HepG2 (cell line): Measurements from ENCODE around the gene NME4. TPM values are rescaled to one million over a fixed set of nuclear protein-coding genes. Genes with fewer than 3 reads are reported as not detected.

Experiments
- ADNP ChIP-seq: sonication (generic); formaldehyde crosslinking; IDR thresholded peaks from 2 replicates; pipeline ENCODE4 v1.4.0; 2020; ENCODE audit warnings: missing genetic modification reagents
- ARHGAP35 ChIP-seq: sonication (generic); formaldehyde crosslinking; IDR thresholded peaks from 2 replicates; pipeline ENCODE4 v1.9.0; 2022; ENCODE audit warnings: mild to moderate bottlenecking, inconsistent platforms, moderate library complexity, missing genetic modification reagents, borderline replicate concordance
- GZF1 ChIP-seq: sonication (generic); formaldehyde crosslinking; IDR thresholded peaks from 2 replicates; pipeline ENCODE4 v1.5.1; 2020; ENCODE audit warnings: mild to moderate bottlenecking, missing genetic modification reagents
- HNF4A ChIP-seq: sonication (generic); formaldehyde crosslinking; IDR thresholded peaks from 2 replicates; pipeline ENCODE4 v1.4.0; 2020; ENCODE audit warnings: missing genetic modification reagents
- KDM5B ChIP-seq: sonication (generic); formaldehyde crosslinking; IDR thresholded peaks from 2 replicates; pipeline ENCODE4 v1.4.0; 2020; ENCODE audit warnings: missing genetic modification reagents, mild to moderate bottlenecking, borderline replicate concordance
- MAFG ChIP-seq: sonication (generic); formaldehyde crosslinking; IDR thresholded peaks from 2 replicates; pipeline ENCODE4 v1.5.1; 2020; ENCODE audit warnings: mild to moderate bottlenecking, missing genetic modification reagents
- MED13 ChIP-seq: sonication (generic); formaldehyde crosslinking; IDR thresholded peaks from 2 replicates; pipeline ENCODE4 v1.5.0; 2020; ENCODE audit warnings: missing genetic modification reagents
- MXD4 ChIP-seq: IDR thresholded peaks from 2 replicates; pipeline ENCODE4 v1.6.1; 2016; ENCODE audit warnings: mild to moderate bottlenecking, missing biosample characterization, missing genetic modification reagents
- NBN ChIP-seq: fragments of 450-650 bp; conservative IDR thresholded peaks from 2 replicates; pipeline ENCODE4 v1.6.1; 2017
- RBM39 ChIP-seq: fragments of 200-400 bp; formaldehyde crosslinking; IDR thresholded peaks from one replicate; pipeline ENCODE4 v1.6.1; 2018; ENCODE audit warnings: antibody characterized with exemption, mild to moderate bottlenecking, low read depth, low read length; ENCODE audit not compliant: poor library complexity, severe bottlenecking
- REL ChIP-seq: sonication (generic); formaldehyde crosslinking; conservative IDR thresholded peaks from 2 replicates; pipeline ENCODE4 v1.8.0; 2022; ENCODE audit warnings: mild to moderate bottlenecking, missing genetic modification reagents, moderate library complexity
- REXO4 ChIP-seq: sonication (generic); formaldehyde crosslinking; IDR thresholded peaks from 2 replicates; pipeline ENCODE4 v1.8.0; 2022; ENCODE audit warnings: missing genetic modification reagents, mild to moderate bottlenecking, borderline replicate concordance
- SALL1 ChIP-seq: sonication (generic); formaldehyde crosslinking; IDR thresholded peaks from 2 replicates; pipeline ENCODE4 v1.8.0; 2022; ENCODE audit warnings: mild to moderate bottlenecking, missing genetic modification reagents
- SATB2 ChIP-seq: sonication (generic); formaldehyde crosslinking; IDR thresholded peaks from 2 replicates; pipeline ENCODE4 v1.5.0; 2020; ENCODE audit warnings: missing genetic modification reagents
- SIX4 ChIP-seq: sonication (generic); formaldehyde crosslinking; IDR thresholded peaks from 2 replicates; pipeline ENCODE4 v1.4.0; 2020; ENCODE audit warnings: missing genetic modification reagents
- SMAD1 ChIP-seq: sonication (generic); formaldehyde crosslinking; IDR thresholded peaks from 2 replicates; pipeline ENCODE4 v1.4.0; 2020; ENCODE audit warnings: missing genetic modification reagents, low read depth, mild to moderate bottlenecking, borderline replicate concordance
- SMARCC2 ChIP-seq: fragments of 450-650 bp; IDR thresholded peaks from 2 replicates; pipeline ENCODE4 v1.6.1; 2017; ENCODE audit warnings: antibody characterized with exemption, mild to moderate bottlenecking
- SP4 ChIP-seq: sonication (generic); formaldehyde crosslinking; IDR thresholded peaks from 2 replicates; pipeline ENCODE4 v1.8.1; 2023; ENCODE audit warnings: mild to moderate bottlenecking, missing genetic modification reagents
- TEAD2 ChIP-seq: sonication (generic); formaldehyde crosslinking; IDR thresholded peaks from 2 replicates; pipeline ENCODE4 v1.9.0; 2021; ENCODE audit warnings: missing genetic modification reagents
- ZBTB3 ChIP-seq: sonication (generic); formaldehyde crosslinking; IDR thresholded peaks from 2 replicates; pipeline ENCODE4 v1.4.0; 2020; ENCODE audit warnings: low read depth, mild to moderate bottlenecking, moderate library complexity, missing genetic modification reagents, borderline replicate concordance
- ZBTB37 ChIP-seq: sonication (generic); formaldehyde crosslinking; IDR thresholded peaks from 2 replicates; pipeline ENCODE4 v1.4.0; 2020; ENCODE audit warnings: mild to moderate bottlenecking, missing genetic modification reagents
- ZBTB38 ChIP-seq: sonication (generic); formaldehyde crosslinking; IDR thresholded peaks from 2 replicates; pipeline ENCODE4 v1.5.1; 2020; ENCODE audit warnings: mild to moderate bottlenecking, missing genetic modification reagents
- ZFP82 ChIP-seq: sonication (generic); formaldehyde crosslinking; IDR thresholded peaks from 2 replicates; pipeline ENCODE4 v1.5.1; 2020; ENCODE audit warnings: mild to moderate bottlenecking, missing genetic modification reagents, borderline replicate concordance
- ZFP90 ChIP-seq: sonication (generic); formaldehyde crosslinking; IDR thresholded peaks from 2 replicates; pipeline ENCODE4 v1.8.0; 2022; ENCODE audit warnings: missing genetic modification reagents, mild to moderate bottlenecking, inconsistent platforms, borderline replicate concordance
- ZFX ChIP-seq: sonication (generic); formaldehyde crosslinking; IDR thresholded peaks from 2 replicates; pipeline ENCODE4 v1.4.0; 2020; ENCODE audit warnings: mild to moderate bottlenecking, low read depth, missing genetic modification reagents, moderate library complexity
- ZKSCAN5 ChIP-seq: sonication (generic); formaldehyde crosslinking; IDR thresholded peaks from 2 replicates; pipeline ENCODE4 v1.5.1; 2020; ENCODE audit warnings: mild to moderate bottlenecking, missing genetic modification reagents
- ZMYM3 ChIP-seq: sonication (generic); formaldehyde crosslinking; IDR thresholded peaks from 2 replicates; pipeline ENCODE4 v1.5.1; 2020; ENCODE audit warnings: mild to moderate bottlenecking, missing genetic modification reagents
- ZNF558 ChIP-seq: sonication (generic); formaldehyde crosslinking; IDR thresholded peaks from 2 replicates; pipeline ENCODE4 v1.9.0; 2022; ENCODE audit warnings: mild to moderate bottlenecking, missing genetic modification reagents, borderline replicate concordance
- ZNF740 ChIP-seq: sonication (generic); formaldehyde crosslinking; IDR thresholded peaks from 2 replicates; pipeline ENCODE4 v1.4.0; 2020; ENCODE audit warnings: missing genetic modification reagents
- ZNF747 ChIP-seq: sonication (generic); formaldehyde crosslinking; IDR thresholded peaks from 2 replicates; pipeline ENCODE4 v1.8.1; 2023; ENCODE audit warnings: missing genetic modification reagents, mild to moderate bottlenecking, borderline replicate concordance
- ZNF816 ChIP-seq: sonication (generic); formaldehyde crosslinking; IDR thresholded peaks from 2 replicates; pipeline ENCODE4 v1.8.0; 2022; ENCODE audit warnings: missing genetic modification reagents, mild to moderate bottlenecking, borderline replicate concordance
- polyA plus RNA-seq, 8 experiments: library from polyadenylated mRNA; depleted of rRNA in 3 of 8; stranded (reverse) in 7 of 8; unstranded in 1 of 8; fragments of >200 nt; fragmentation: Illumina TruSeq in 4 of 8; extraction: Trizol in 4 of 8; gene quantifications; 2 replicates each; pipeline versions ENCODE4 v1.2.1 to v1.2.3, GENCODE V29; 2011 to 2016; ENCODE audit warnings: low read depth in 4 of 8, missing spikeins in 1 of 8, mixed read lengths in 1 of 8; ENCODE audit not compliant: insufficient read depth in 1 of 8
- total RNA-seq, 5 experiments: library from RNA; depleted of rRNA; stranded (reverse); fragments of >200 nt; fragmentation: Illumina TruSeq; extraction: Trizol; gene quantifications; 2 replicates each; pipeline ENCODE4 v1.2.3, GENCODE V29; 2016; ENCODE audit warnings: low read depth in 1 of 5
- TF ChIP-seq, protein P1 (sequence below): IDR thresholded peaks from 2 replicates; pipeline ENCODE4 v1.6.1; 2016; ENCODE audit warnings: mild to moderate bottlenecking, missing biosample characterization, missing genetic modification reagents
- TF ChIP-seq, protein P2 (sequence below): sonication (generic); formaldehyde crosslinking; IDR thresholded peaks from 2 replicates; pipeline ENCODE4 v1.4.0; 2020; ENCODE audit warnings: missing genetic modification reagents

NME4 gene
- total and polyA plus RNA-seq, 2 of the 13 experiments (the other 11 are each of a cell fraction or from before 2014, with no cell fraction given), result 121 to 263 TPM

DNA sequence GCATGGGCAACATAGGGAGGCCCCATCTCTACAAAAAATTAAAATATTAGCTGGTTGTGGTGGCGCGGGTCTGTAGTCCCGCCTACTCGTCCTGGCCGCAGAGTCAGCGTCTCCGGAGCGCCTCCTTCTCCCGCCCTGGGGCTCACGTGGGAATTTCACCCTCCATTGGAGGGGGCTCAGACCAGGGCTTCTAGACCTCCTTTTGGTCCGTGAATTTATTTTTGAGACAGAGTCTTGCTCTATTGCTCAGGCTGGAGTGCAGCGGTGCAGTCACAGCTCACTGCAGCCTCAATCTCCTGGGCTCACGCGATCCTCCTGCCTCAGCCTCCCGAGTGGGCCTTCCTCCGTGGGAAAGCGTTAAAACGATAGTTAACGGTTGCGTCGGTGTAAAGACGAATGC, 394 bp upstream of the NME4 start (continued):
- no peak for TF ChIP-seq SMAD1
- TF ChIP-seq MAFG, result no peak
- TF ChIP-seq ZFX, result no peak
- TF ChIP-seq, protein P1, sequence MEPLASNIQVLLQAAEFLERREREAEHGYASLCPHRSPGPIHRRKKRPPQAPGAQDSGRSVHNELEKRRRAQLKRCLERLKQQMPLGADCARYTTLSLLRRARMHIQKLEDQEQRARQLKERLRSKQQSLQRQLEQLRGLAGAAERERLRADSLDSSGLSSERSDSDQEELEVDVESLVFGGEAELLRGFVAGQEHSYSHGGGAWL (CRISPR knock-in tag), result 0 out of 2 replicates have a peak, but pooled peaks have one; percentile 38
- TF ChIP-seq SATB2 (CRISPR knock-in tag), result no peak
- TF ChIP-seq ZNF747 (CRISPR knock-in tag), result no peak
- no peak for TF ChIP-seq MXD4 (CRISPR knock-in tag)
- peak; percentile 86 for TF ChIP-seq ZMYM3
- no peak for TF ChIP-seq ARHGAP35
- TF ChIP-seq ZNF816 (CRISPR knock-in tag), result no peak
- no peak for TF ChIP-seq NBN
- no peak for TF ChIP-seq ZBTB3 (CRISPR knock-in tag)
- no peak for TF ChIP-seq ZFP82
- no peak for TF ChIP-seq REL (CRISPR knock-in tag)
- TF ChIP-seq ZBTB38 (CRISPR knock-in tag), result no peak
- no peak for TF ChIP-seq GZF1 (CRISPR knock-in tag)
- no peak for TF ChIP-seq ZFP90 (CRISPR knock-in tag)
- no peak for TF ChIP-seq ZBTB37 (CRISPR knock-in tag)
- TF ChIP-seq, protein P2, sequence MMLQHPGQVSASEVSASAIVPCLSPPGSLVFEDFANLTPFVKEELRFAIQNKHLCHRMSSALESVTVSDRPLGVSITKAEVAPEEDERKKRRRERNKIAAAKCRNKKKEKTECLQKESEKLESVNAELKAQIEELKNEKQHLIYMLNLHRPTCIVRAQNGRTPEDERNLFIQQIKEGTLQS (CRISPR knock-in tag), result no peak
- no peak for TF ChIP-seq SP4 (CRISPR knock-in tag)
- TF ChIP-seq KDM5B, result no peak
- TF ChIP-seq ZNF740 (CRISPR knock-in tag), result no peak
- TF ChIP-seq ZNF558 (CRISPR knock-in tag), result no peak
- TF ChIP-seq TEAD2 (CRISPR knock-in tag), result no peak
- TF ChIP-seq SIX4 (CRISPR knock-in tag), result no peak
- no peak for TF ChIP-seq MED13 (CRISPR knock-in tag)
- no peak for TF ChIP-seq ADNP (CRISPR knock-in tag)
- TF ChIP-seq SMARCC2, result no peak
- TF ChIP-seq HNF4A (CRISPR knock-in tag), result no peak
- no peak for TF ChIP-seq REXO4 (CRISPR knock-in tag)
- no peak for TF ChIP-seq RBM39
- TF ChIP-seq ZKSCAN5 (CRISPR knock-in tag), result no peak
- TF ChIP-seq SALL1 (CRISPR knock-in tag), result peak; percentile 53
